Erythroblast (primary cell): ENCODE results near the gene DRC7.

Source experiments
- GATA1 ChIP-seq: IDR thresholded peaks from 2 replicates; pipeline ENCODE4 v1.6.1; 2011; ENCODE audit warnings: low read depth, mild to moderate bottlenecking, control low read depth, low read length, moderate library complexity
- POLR2A ChIP-seq: IDR thresholded peaks from 2 replicates; pipeline ENCODE4 v1.6.1; 2011; ENCODE audit warnings: mild to moderate bottlenecking, low read length

GRCh38 chr16:57725554-57725953 is 30.9 kb downstream of the DRC7 start:
- TF ChIP-seq POLR2A (no peak), GATA1 (no peak)
